ENCODE data around the gene ARHGAP30.

DNA sequence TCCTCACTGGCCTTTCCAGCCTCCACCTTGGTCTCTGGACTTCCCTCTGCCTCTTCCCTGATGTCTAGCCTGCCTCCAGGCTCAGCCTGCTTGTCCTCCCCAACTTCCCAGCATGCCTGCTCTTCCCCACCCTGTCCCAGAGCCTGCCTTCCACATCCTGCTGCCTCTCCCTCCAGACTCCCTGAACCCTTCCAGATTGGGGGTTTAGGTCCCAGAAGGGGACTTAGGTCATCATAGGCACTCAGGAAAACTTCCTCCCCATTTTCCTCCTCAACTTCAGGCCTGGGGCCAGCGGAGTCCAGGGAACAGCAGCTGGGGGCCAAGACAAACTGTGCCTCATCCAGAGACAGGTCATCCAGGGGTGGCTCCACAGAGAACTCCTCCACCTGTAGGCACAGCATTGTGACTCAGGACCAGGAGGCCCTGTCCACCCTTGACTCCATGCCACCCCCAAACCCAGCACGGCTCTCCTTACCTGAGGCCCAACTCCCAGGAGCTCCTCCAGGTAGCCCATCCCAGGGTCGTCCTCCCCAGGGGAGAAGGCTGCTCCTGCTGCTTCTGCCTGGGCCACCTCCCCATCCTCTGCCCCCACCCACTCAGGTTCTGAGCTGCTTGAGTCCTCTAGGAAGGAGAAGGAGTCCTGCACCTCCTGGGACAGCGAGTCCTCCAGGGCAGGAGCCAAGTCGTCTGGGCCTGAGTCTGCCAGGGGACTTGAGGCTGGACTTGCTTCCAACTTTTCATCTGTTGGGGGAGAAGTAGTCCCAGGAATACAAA is 20.6 kb downstream of the ARHGAP30 start:
- TF ChIP-seq, protein P1, sequence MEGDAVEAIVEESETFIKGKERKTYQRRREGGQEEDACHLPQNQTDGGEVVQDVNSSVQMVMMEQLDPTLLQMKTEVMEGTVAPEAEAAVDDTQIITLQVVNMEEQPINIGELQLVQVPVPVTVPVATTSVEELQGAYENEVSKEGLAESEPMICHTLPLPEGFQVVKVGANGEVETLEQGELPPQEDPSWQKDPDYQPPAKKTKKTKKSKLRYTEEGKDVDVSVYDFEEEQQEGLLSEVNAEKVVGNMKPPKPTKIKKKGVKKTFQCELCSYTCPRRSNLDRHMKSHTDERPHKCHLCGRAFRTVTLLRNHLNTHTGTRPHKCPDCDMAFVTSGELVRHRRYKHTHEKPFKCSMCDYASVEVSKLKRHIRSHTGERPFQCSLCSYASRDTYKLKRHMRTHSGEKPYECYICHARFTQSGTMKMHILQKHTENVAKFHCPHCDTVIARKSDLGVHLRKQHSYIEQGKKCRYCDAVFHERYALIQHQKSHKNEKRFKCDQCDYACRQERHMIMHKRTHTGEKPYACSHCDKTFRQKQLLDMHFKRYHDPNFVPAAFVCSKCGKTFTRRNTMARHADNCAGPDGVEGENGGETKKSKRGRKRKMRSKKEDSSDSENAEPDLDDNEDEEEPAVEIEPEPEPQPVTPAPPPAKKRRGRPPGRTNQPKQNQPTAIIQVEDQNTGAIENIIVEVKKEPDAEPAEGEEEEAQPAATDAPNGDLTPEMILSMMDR (IDR thresholded peaks at IDR 0.05; ENCODE audit: low read length): no peak
- TF ChIP-seq EZH2 (IDR thresholded peaks at IDR 0.05; ENCODE audit: borderline replicate concordance, low read length): no peak

All from OCI-LY1 (cell line).